Astrocyte of the hippocampus (primary cell): ENCODE results near the gene PPIL4.
"Not testable (repeated sequence)": the region's sequence is repeated elsewhere in the genome, so short reads cannot be mapped to it uniquely, and the experiment has no call there.

Source experiments
- DNase-seq: peaks from one replicate; pipeline ENCODE4 v3.0.0; 2011; ENCODE audit warnings: low read depth, low spot score

PPIL4 gene

GRCh38 chr6:149483849-149484655 lies 61.8 kb downstream of the PPIL4 start:
- DNase-seq: no peak

GRCh38 chr6:149483334-149483725 lies 62.5 kb downstream of the PPIL4 start:
- no peak for DNase-seq

- DNase-seq: no peak
These were observed 63.1 kb downstream of the PPIL4 start for GRCh38 chr6:149482545-149483333.

GRCh38 chr6:149480502-149481280 lies 65.2 kb downstream of the PPIL4 start:
- no peak for DNase-seq

- DNase-seq: no peak
These were observed 67.1 kb downstream of the PPIL4 start for GRCh38 chr6:149478631-149479314.

GRCh38 chr6:149477544-149477943 lies 68.3 kb downstream of the PPIL4 start:
- no peak for DNase-seq

GRCh38 chr6:149476789-149477455 lies 68.9 kb downstream of the PPIL4 start:
- no peak for DNase-seq

GRCh38 chr6:149474108-149474935 lies 71.5 kb downstream of the PPIL4 start:
- DNase-seq: no peak

- peak; percentile 72 for DNase-seq
These were observed 72.5 kb downstream of the PPIL4 start for GRCh38 chr6:149473080-149474052.

- DNase-seq: no peak
These were observed 73.6 kb downstream of the PPIL4 start for GRCh38 chr6:149472241-149472640.

- DNase-seq: no peak
These were observed 74.0 kb downstream of the PPIL4 start for GRCh38 chr6:149471801-149472200.

GRCh38 chr6:149470948-149471347 lies 74.9 kb downstream of the PPIL4 start:
- no peak for DNase-seq

GRCh38 chr6:149468179-149468578 lies 77.7 kb downstream of the PPIL4 start:
- DNase-seq: no peak

GRCh38 chr6:149467265-149467664 lies 78.6 kb downstream of the PPIL4 start:
- DNase-seq: no peak

GRCh38 chr6:149464411-149464810 lies 81.4 kb downstream of the PPIL4 start:
- no peak for DNase-seq

GRCh38 chr6:149463781-149464180 lies 82.1 kb downstream of the PPIL4 start:
- no peak for DNase-seq

- not testable (repeated sequence) for DNase-seq
These were observed 83.1 kb downstream of the PPIL4 start for GRCh38 chr6:149462712-149463111.

- no peak for DNase-seq
These were observed 84.2 kb downstream of the PPIL4 start for GRCh38 chr6:149461670-149462069.

GRCh38 chr6:149460249-149460648 lies 85.6 kb downstream of the PPIL4 start:
- DNase-seq: not testable (repeated sequence)
